Upper lobe of left lung (tissue), 4 donors: ENCODE measurements around the gene SENP7.

ENCODE experiments used
- EP300 ChIP-seq, 4 donors: sonication (generic); formaldehyde crosslinking; IDR thresholded peaks; one replicate each; pipeline ENCODE4 v1.5.1; 2017; ENCODE audit warnings: antibody characterized with exemption in 4 of 4, control low read depth in 2 of 4
- POLR2A ChIP-seq, 4 donors: fragments of 450-650 bp; IDR thresholded peaks; one replicate each; pipeline ENCODE4 v1.5.1; 2016 to 2017; ENCODE audit warnings: antibody characterized with exemption in 4 of 4, mild to moderate bottlenecking in 2 of 4
- POLR2AphosphoS5 ChIP-seq, 2 donors: sonication (generic); formaldehyde crosslinking; IDR thresholded peaks; one replicate each; pipeline ENCODE4 v1.5.1; 2017; ENCODE audit warnings: antibody characterized with exemption in 2 of 2
- TF ChIP-seq, protein P1 (sequence below), 6 experiments: fragments of 450-650 bp in 4 of 6; fragments of 200-600 bp in 2 of 6; sonication (generic) in 2 of 6; IDR thresholded peaks; one replicate each; pipeline ENCODE4 v1.5.1; 2016 to 2019; ENCODE audit warnings: antibody characterized with exemption in 6 of 6

DNA sequence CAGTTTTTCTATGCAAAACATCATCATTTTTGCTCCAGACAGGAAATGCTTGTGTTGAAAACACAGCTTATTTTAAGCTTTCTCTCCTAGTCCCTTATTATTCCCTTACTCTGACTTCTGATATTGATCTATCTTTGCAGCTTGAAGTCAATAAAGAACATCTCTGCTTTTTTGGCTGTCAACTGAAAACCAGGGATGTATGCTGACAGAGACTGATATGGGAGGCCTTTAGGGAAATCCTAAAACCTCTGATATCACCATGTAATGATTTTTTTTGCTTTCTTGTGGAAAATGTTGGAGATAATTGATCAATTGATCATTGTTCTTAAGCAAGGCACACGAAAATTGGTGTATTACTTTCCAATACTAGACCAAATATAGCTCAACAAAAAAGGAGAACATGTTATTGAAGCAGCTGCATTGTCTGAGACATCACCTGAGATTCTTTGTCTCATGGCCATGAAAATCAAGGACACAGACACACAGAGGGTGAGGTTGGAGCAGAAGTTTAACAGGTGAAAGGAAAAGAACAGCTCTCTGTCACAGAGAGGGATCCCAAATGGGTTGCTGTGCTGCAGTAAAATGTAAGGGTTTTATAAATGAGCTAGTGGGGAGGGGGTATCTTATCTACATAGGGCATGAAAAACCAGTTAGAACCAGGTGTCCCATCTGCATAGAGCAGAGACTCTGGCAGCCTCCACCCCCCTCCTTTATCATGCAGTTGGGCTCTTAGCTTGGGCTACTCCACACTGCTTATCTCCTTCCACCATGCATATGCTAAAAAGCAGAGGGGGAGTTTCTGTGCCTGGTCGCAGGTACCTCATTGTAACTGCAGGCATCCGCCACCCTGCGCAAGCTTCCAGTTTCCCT, 17.0 kb upstream of the SENP7 start:
- TF ChIP-seq, protein P1, sequence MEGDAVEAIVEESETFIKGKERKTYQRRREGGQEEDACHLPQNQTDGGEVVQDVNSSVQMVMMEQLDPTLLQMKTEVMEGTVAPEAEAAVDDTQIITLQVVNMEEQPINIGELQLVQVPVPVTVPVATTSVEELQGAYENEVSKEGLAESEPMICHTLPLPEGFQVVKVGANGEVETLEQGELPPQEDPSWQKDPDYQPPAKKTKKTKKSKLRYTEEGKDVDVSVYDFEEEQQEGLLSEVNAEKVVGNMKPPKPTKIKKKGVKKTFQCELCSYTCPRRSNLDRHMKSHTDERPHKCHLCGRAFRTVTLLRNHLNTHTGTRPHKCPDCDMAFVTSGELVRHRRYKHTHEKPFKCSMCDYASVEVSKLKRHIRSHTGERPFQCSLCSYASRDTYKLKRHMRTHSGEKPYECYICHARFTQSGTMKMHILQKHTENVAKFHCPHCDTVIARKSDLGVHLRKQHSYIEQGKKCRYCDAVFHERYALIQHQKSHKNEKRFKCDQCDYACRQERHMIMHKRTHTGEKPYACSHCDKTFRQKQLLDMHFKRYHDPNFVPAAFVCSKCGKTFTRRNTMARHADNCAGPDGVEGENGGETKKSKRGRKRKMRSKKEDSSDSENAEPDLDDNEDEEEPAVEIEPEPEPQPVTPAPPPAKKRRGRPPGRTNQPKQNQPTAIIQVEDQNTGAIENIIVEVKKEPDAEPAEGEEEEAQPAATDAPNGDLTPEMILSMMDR (IDR thresholded peaks at IDR 0.05), result no peak
- no peak for TF ChIP-seq POLR2AphosphoS5 (IDR thresholded peaks at IDR 0.05)
- no peak for TF ChIP-seq EP300 (IDR thresholded peaks at IDR 0.05)
- TF ChIP-seq POLR2A (IDR thresholded peaks at IDR 0.05), result no peak
